Right atrium auricular region (tissue), 2 donors: ENCODE results near the gene TMEM272. TPM values are rescaled to one million over a fixed set of nuclear protein-coding genes. Genes with fewer than 3 reads are reported as not detected.

Source experiments
- DNase-seq: peaks from one replicate; pipeline ENCODE4 v3.0.0-alpha.2; 2019; ENCODE audit warnings: low spot score
- H3K27ac ChIP-seq, 2 donors: fragments of 200-600 bp; sonication (generic); 1 replicate in 1 of 2; 2 replicates in 1 of 2; pipeline ENCODE4 v1.5.1; 2016 to 2019
- H3K27me3 ChIP-seq, 2 donors: fragments of 200-600 bp; sonication (generic); one replicate each; pipeline versions ENCODE4 v1.5.1 to v1.6.0; 2017 to 2019
- H3K36me3 ChIP-seq: fragments of 200-600 bp; sonication (generic); one replicate; pipeline ENCODE4 v1.5.1; 2016
- H3K4me1 ChIP-seq, 2 donors: fragments of 200-600 bp; sonication (generic); one replicate each; pipeline versions ENCODE4 v1.5.1 to v1.6.0; 2017 to 2019
- H3K4me3 ChIP-seq, 2 donors: fragments of 200-600 bp; sonication (generic); 1 replicate in 1 of 2; 2 replicates in 1 of 2; pipeline ENCODE4 v1.5.1; 2017 to 2019; ENCODE audit warnings: mild to moderate bottlenecking in 1 of 2, moderate library complexity in 1 of 2
- H3K9me3 ChIP-seq, 2 donors: fragments of 200-600 bp; sonication (generic); one replicate each; pipeline ENCODE4 v1.5.1; 2019
- total RNA-seq, 2 donors: library from RNA; depleted of rRNA; stranded (reverse); fragments of >200 nt; gene quantifications; one replicate each; pipeline ENCODE4 v1.1.0, GENCODE V29; 2016
- TF ChIP-seq, protein P1 (sequence below), 2 donors: fragments of 200-600 bp; sonication (generic); IDR thresholded peaks; one replicate each; pipeline ENCODE4 v1.5.1; 2019; ENCODE audit warnings: antibody characterized with exemption in 2 of 2

Gene TMEM272
- total RNA-seq, 2 donors from 2014 or later: 0.74 to 1.1 TPM

DNA sequence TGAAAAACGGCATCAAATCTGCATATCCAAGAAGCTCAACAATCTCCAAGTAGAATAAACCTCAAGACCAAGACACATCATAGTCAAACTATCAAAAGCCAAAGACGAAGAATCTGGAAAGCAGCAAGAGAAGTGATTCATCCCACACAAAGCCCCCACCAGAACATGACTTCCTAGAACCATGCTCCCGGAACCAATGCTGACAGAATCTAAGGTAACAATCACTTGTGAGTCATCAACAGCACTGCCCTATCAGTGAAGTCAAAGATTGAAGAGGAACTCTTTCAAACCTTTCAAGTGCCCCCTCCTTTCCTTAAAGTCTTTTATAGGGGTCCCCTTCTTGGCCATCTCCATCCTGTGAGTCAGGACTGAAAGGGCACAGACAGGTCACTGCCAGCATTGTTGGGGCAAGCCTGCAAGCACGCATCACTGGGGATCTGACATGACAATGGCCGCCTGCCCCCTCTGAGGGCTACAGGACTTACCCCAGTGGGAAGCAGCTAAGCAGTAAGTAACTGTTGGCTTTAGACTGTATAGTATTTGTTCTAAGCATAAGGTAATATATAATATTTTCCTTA is 16.8 kb upstream of the TMEM272 start, which contains the start of gene CCDC70:
Gene CCDC70 (plus strand): TSS at position 247 of the 578 bp plus-strand sequence. CDS start 3,443 bp downstream, outside the sequence.
- no peaks in the 10 kb centered on the region for H3K36me3 ChIP-seq

DNA sequence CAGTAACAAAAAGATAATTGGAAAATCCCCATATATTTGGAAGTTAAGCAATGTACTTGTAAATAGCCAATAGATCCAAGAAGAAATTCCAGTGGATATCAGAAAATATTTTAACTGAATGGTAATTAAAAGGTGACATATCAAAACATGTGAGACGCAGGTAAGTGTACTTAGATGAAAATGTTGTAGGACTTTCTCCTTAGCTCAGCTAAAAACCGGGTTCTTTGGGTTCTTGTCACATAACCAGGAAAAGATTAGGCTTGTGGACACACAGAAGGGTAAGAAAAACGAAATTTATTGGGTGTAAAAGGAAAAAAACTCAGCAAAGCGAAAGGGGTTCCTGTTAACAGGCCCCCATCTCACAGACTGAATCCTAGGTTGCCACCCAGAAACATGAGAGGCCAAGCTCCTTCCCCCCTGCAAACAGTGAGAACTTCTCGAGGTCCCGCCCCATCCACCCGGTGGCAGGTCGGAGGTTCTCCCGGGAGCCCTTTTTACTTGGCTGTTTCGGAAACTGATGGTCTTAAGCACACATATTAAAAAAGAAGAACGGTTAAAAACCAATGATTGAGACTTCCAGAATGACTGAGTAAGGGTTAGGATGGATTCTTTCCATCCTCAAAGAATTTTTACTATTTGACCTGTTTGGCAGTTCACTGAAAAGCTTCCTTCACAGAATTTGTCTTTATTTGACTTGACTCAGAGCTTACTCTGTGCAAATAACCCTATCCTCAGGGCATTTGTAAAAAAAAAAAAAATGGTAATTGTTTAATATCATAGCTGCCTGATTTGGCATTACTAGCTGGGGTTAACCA is 13.7 kb upstream of the TMEM272 start:
- H3K27me3 ChIP-seq: no peaks in the 10 kb centered on the region
- no peak overlapping the region for H3K27ac ChIP-seq
- no peaks in the 10 kb centered on the region for H3K4me1 ChIP-seq
- no peaks in the 10 kb centered on the region for H3K36me3 ChIP-seq
- TF ChIP-seq, protein P1, sequence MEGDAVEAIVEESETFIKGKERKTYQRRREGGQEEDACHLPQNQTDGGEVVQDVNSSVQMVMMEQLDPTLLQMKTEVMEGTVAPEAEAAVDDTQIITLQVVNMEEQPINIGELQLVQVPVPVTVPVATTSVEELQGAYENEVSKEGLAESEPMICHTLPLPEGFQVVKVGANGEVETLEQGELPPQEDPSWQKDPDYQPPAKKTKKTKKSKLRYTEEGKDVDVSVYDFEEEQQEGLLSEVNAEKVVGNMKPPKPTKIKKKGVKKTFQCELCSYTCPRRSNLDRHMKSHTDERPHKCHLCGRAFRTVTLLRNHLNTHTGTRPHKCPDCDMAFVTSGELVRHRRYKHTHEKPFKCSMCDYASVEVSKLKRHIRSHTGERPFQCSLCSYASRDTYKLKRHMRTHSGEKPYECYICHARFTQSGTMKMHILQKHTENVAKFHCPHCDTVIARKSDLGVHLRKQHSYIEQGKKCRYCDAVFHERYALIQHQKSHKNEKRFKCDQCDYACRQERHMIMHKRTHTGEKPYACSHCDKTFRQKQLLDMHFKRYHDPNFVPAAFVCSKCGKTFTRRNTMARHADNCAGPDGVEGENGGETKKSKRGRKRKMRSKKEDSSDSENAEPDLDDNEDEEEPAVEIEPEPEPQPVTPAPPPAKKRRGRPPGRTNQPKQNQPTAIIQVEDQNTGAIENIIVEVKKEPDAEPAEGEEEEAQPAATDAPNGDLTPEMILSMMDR (IDR thresholded peaks at IDR 0.05): no peak
- no peak overlapping the region for H3K4me3 ChIP-seq
- no peak for DNase-seq
- H3K9me3 ChIP-seq: no peaks in the 10 kb centered on the region

More for the DNA sequence above, 16.8 kb upstream of the TMEM272 start, which contains the start of gene CCDC70:
- Histone ChIP-seq H3K4me3 (no peak within 1 kb of the TSS), H3K27me3 (no peaks in the 10 kb centered on the region), H3K4me1 (no peaks in the 10 kb centered on the region), H3K27ac (no peak within 1 kb of the TSS), H3K9me3 (no peaks in the 10 kb centered on the region)
- TF ChIP-seq, protein P1 (IDR thresholded peaks at IDR 0.05): no peak
- no peak for DNase-seq

DNA sequence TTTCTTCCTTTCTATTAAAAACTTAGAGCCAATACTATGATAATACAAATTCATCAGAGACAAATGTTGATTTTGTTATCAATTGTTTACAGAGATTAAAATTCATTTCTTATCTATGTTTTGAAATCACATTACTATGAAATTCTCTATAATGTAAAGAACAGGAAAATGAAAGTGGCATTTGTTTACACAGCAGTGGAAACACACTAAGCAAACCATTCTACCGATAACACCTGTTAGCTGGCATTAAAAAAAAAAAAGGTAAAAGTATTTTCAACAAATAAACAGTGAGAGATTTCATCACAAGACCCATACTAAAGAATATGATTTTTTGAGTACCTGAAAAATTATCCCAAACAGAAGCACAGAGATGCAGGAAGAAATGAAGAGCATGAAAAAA is 12.0 kb upstream of the TMEM272 start:
- TF ChIP-seq, protein P1 (IDR thresholded peaks at IDR 0.05): no peak
- Histone ChIP-seq H3K4me3 (no peak overlapping the region), H3K27me3 (no peaks in the 10 kb centered on the region), H3K9me3 (no peaks in the 10 kb centered on the region), H3K27ac (no peak overlapping the region), H3K36me3 (no peaks in the 10 kb centered on the region), H3K4me1 (no peaks in the 10 kb centered on the region)
- DNase-seq: no peak

DNA sequence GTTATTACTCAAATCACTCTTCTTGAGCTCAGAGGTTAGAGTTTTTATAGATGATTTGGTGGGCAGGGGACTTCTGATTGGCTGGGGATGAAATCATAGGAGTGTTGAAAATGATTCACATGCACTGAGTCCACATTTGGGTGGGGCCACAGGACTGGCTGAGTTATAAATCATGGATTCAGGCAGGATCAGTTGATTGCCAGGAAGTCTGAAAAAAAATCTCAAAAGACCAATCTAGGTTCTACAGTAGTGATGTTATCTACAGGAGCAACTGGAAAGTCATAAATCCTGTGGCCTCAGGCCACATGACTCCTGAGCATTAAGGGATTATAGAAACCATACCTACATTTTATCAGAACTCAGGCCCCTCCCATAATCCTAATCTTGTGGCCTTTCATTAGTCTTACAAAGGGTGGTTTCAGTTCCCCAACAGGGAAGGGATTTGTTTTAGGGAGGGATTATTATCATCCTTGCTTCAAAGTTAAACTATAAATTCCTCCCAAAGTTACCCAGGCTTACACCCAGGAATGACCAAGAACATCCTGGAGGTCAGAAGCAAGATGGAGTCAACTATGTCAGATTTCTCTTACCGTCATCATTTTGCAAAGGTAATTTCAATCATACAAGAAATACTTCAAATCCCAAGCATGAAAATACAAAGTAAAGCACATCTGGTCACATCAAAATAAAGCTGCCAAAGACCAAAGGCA is 11.2 kb upstream of the TMEM272 start:
- TF ChIP-seq, protein P1 (IDR thresholded peaks at IDR 0.05): no peak
- Histone ChIP-seq H3K36me3 (no peaks in the 10 kb centered on the region), H3K4me3 (no peak overlapping the region), H3K27me3 (no peaks in the 10 kb centered on the region), H3K9me3 (no peaks in the 10 kb centered on the region), H3K4me1 (no peaks in the 10 kb centered on the region), H3K27ac (no peak overlapping the region)
- no peak for DNase-seq

DNA sequence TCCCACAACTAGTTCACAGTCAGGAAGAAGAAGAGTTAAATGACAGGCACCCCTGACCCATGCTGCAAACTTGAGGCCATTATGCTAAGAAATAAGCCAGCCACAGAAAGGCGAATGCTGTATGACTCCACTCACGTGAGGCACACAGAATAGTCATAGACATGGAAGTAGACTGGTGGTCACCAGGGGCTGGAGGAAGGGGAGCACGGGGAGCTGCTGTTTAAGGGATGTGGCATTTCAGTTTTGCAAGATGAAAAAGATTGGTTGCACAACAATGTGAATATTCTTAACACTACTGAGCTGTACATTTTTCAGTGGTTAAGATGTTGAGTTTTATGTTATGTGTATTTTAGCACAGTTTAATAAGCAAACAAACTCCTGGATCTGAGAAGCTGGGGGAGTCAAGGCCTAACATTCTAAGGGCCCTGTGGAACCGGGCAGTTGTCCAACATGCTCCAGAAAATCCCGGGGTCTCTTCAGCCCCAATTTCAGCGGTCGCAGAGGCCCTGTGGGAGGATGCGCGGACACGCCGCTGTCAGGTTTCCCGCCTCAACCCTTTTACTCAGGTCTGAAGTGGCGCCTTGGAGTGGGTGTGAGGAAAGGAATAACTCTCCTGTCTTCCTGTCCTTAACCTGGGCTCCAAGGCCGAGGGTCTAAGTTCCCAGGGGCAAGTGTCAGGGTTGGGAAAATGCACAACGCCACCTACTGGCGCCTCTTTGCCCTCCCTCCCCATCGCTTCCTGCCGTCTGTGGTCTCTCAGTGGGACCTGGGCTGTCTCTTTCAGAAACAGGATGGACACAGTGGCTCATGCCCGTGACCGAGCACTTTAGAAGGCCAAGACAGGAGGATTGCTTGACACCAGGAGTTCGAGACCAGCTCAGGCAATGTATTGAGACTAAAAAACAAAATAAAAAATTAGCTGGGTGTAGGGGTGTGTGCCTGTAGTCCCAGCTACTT is 4.4 kb upstream of the TMEM272 start:
- Histone ChIP-seq H3K27ac (no peak overlapping the region), H3K4me3 (no peak overlapping the region), H3K27me3 (no peaks in the 10 kb centered on the region), H3K36me3 (no peaks in the 10 kb centered on the region), H3K9me3 (no peaks in the 10 kb centered on the region), H3K4me1 (peaks cover 0 to 4% of the 10 kb centered on the region in 2 donors)
- TF ChIP-seq, protein P1 (IDR thresholded peaks at IDR 0.05): peak in 1 of 2 donors; percentile 53
- no peak for DNase-seq
